B cell (primary cell): ENCODE results near the gene PARN. TPM values are rescaled to one million over a fixed set of nuclear protein-coding genes. Genes with fewer than 3 reads are reported as not detected.
A peak's percentile ranks its signal among the peaks of the same experiment; 100 is the strongest.

Experiments
- ATAC-seq: fragments of 200-7000 bp; cut with Tn5 transposase; one replicate; pipeline ENCODE4 v1.10.0; 2021; ENCODE audit warnings: low read depth, mild to moderate bottlenecking, moderate number of reproducible peaks, moderate library complexity
- CTCF ChIA-PET: fragments of 350-600 bp; sonication (Branson Sonifier 250); formaldehyde crosslinking; loops from one replicate; lab custom pipeline; 2021; ENCODE audit warnings: antibody characterized with exemption, inconsistent platforms; lab: Charles Lee
- POLR2A ChIA-PET: fragments of 350-600 bp; sonication (Branson Sonifier 250); formaldehyde crosslinking; loops from one replicate; lab custom pipeline; 2021; ENCODE audit warnings: antibody characterized with exemption; lab: Charles Lee
- DNase-seq: peaks from one replicate; pipeline ENCODE4 v3.0.0; 2013
- H2AFZ ChIP-seq: 2 replicates; pipeline ENCODE4 v1.6.1; 2012; ENCODE audit warnings: mild to moderate bottlenecking, low read depth, low read length; ENCODE audit not compliant: insufficient read depth, poor library complexity, severe bottlenecking
- H3K27ac ChIP-seq, 2 donors: 1 replicate in 1 of 2; 2 replicates in 1 of 2; pipeline ENCODE4 v1.5.1; 2012 to 2013; ENCODE audit warnings: low read length in 2 of 2, mild to moderate bottlenecking in 2 of 2, moderate library complexity in 1 of 2
- H3K27me3 ChIP-seq, 4 experiments: fragments of 200-600 bp in 1 of 4; sonication (generic) in 1 of 4; replicated peaks in 1 of 4; 1 replicate in 2 of 4; 2 replicates in 2 of 4; pipeline versions ENCODE4 v1.6.1 to v1.7.0; 2013 to 2016; ENCODE audit warnings: low read length in 3 of 4, mild to moderate bottlenecking in 2 of 4, mixed read lengths in 1 of 4, moderate library complexity in 1 of 4; ENCODE audit not compliant: insufficient read depth in 4 of 4, control insufficient read depth in 3 of 4; ENCODE audit errors: control extremely low read depth in 1 of 4
- H3K36me3 ChIP-seq, 2 experiments: replicated peaks in 1 of 2; 1 replicate in 1 of 2; 2 replicates in 1 of 2; pipeline versions ENCODE4 v1.6.1 to v1.7.1; 2013; ENCODE audit warnings: low read length in 1 of 2; ENCODE audit not compliant: insufficient read depth in 2 of 2, control insufficient read depth in 1 of 2; ENCODE audit errors: control extremely low read depth in 1 of 2, extremely low read depth in 1 of 2
- H3K4me1 ChIP-seq, 2 donors: fragments of 200-600 bp in 1 of 2; sonication (generic) in 1 of 2; 1 replicate in 1 of 2; 2 replicates in 1 of 2; pipeline versions ENCODE4 v1.5.1 to v1.6.1; 2013 to 2017; ENCODE audit warnings: low read length in 2 of 2; ENCODE audit not compliant: control insufficient read depth in 2 of 2, insufficient read depth in 2 of 2
- H3K4me2 ChIP-seq: replicated peaks from 2 replicates; pipeline ENCODE3; 2012; ENCODE audit warnings: mild to moderate bottlenecking, low read depth, low read length; ENCODE audit not compliant: poor library complexity, severe bottlenecking
- H3K4me3 ChIP-seq, 5 experiments: fragments of 200-600 bp in 1 of 5; sonication (generic) in 1 of 5; 1 replicate in 3 of 5; 2 replicates in 2 of 5; pipeline versions ENCODE4 v1.5.1 to v1.7.0; 2011 to 2016; ENCODE audit warnings: low read length in 4 of 5, mild to moderate bottlenecking in 4 of 5, low read depth in 2 of 5, control low read depth in 1 of 5, moderate library complexity in 1 of 5; ENCODE audit not compliant: insufficient read depth in 1 of 5; ENCODE audit errors: control extremely low read depth in 1 of 5, extremely low read depth in 1 of 5
- H3K79me2 ChIP-seq: fragments of 200-600 bp; sonication (generic); one replicate; pipeline ENCODE4 v1.6.0; 2016; ENCODE audit warnings: low read length; ENCODE audit not compliant: control insufficient read depth, insufficient read depth
- H3K9ac ChIP-seq: fragments of 200-600 bp; sonication (generic); 2 replicates; pipeline ENCODE4 v1.6.1; 2017; ENCODE audit warnings: mild to moderate bottlenecking, low read length, moderate library complexity
- H3K9me3 ChIP-seq, 3 donors: one replicate each; pipeline versions ENCODE4 v1.6.1 to v1.7.1; 2013; ENCODE audit warnings: low read length in 2 of 3; ENCODE audit not compliant: control insufficient read depth in 2 of 3, insufficient read depth in 1 of 3; ENCODE audit errors: control extremely low read depth in 1 of 3
- H4K20me1 ChIP-seq: 2 replicates; pipeline ENCODE4 v1.6.0; 2012; ENCODE audit warnings: mild to moderate bottlenecking, low read length; ENCODE audit not compliant: insufficient read depth, control insufficient read depth, poor library complexity, severe bottlenecking
- H3K27ac Mint-ChIP-seq: one replicate; pipeline ENCODE4 v1.8.0; 2021; ENCODE audit warnings: mixed read lengths
- H3K27me3 Mint-ChIP-seq: one replicate; pipeline ENCODE4 v1.8.0; 2021; ENCODE audit warnings: mixed read lengths
- H3K4me1 Mint-ChIP-seq: one replicate; pipeline ENCODE4 v1.8.0; 2021; ENCODE audit warnings: mixed read lengths
- H3K4me3 Mint-ChIP-seq: one replicate; pipeline ENCODE4 v1.8.0; 2021; ENCODE audit warnings: mixed read lengths
- H3K9me3 Mint-ChIP-seq: one replicate; pipeline ENCODE4 v1.8.0; 2022; ENCODE audit warnings: mixed read lengths; ENCODE audit not compliant: insufficient read depth
- EZH2 ChIP-seq: IDR thresholded peaks from 2 replicates; pipeline ENCODE4 v1.6.1; 2012; ENCODE audit warnings: borderline replicate concordance, low read depth, mild to moderate bottlenecking, moderate library complexity, low read length; ENCODE audit not compliant: insufficient read depth, poor library complexity, severe bottlenecking
- whole genome bisulfite sequencing: methylation state at CpG from one replicate; pipeline ENCODE4 v1.1.5; 2013; ENCODE audit warnings: missing lambda C conversion rate; ENCODE audit not compliant: insufficient coverage; 5-methylcytosine and 5-hydroxymethylcytosine counted together
- intact Hi-C: fragments of 100-400 bp; cut with micrococcal nuclease; formaldehyde crosslinking; loops from one replicate; pipeline ENCODE4 v1.10.0; 2022
- polyA plus RNA-seq: library from polyadenylated mRNA; depleted of rRNA; stranded (reverse); fragments of >200 nt; gene quantifications from 2 replicates; pipeline ENCODE4 v1.2.3, GENCODE V29; 2012
- total RNA-seq, 2 donors: library from RNA; stranded (reverse); fragments of 120-200 nt in 1 of 2; gene quantifications; 1 replicate in 1 of 2; 2 replicates in 1 of 2; pipeline versions ENCODE4 v1.2.3 to v1.2.4, GENCODE V29; 2013 to 2022
- TF ChIP-seq, protein P1 (sequence below): fragments of 200-600 bp; IDR thresholded peaks from one replicate; pipeline ENCODE4 v1.8.0; 2022; ENCODE audit warnings: antibody characterized with exemption, mild to moderate bottlenecking

The PARN gene
- total and polyA plus RNA-seq, 2 donors (not counting 1 experiment from before 2014, with no cell fraction given), result 25.3 to 62.2 TPM

DNA sequence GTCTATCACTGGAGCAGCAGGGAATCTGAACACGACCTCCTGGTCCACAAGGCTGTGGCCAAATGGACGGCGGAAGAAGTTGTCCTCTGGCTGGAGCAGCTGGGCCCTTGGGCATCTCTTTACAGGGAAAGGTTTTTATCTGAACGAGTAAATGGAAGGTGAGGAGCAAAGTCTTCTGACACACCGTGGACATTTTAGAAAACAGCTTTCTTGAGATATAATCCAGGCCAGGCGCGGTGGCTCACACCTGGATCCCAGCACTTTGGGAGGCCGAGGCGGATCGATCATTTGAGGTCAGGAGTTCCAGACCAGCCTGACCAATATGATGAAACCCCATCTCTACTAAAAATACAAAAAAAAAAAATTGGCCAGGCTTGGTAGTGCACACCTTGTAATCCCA lies 19.8 kb upstream of the PARN start:
- Histone ChIP-seq H3K9me3 (no peaks in the 10 kb centered on the region), H3K4me2 (no peak overlapping the region), H3K9ac (no peak overlapping the region), H3K4me3 (no peak overlapping the region), H3K79me2 (peaks cover 29% of the 10 kb centered on the region), H3K36me3 (peaks cover 23 to 74% of the 10 kb centered on the region in 2 experiments), H3K4me1 (no peaks in the 10 kb centered on the region), H3K27ac (no peak overlapping the region), H4K20me1 (peaks cover 22% of the 10 kb centered on the region), H2AFZ (no peak overlapping the region), H3K27me3 (no peaks in the 10 kb centered on the region)
- Mint-ChIP-seq H3K27me3 (no peaks in the 10 kb centered on the region), H3K4me1 (peaks cover 2% of the 10 kb centered on the region), H3K4me3 (no peak overlapping the region), H3K9me3 (no peaks in the 10 kb centered on the region), H3K27ac (no peak overlapping the region)
- no peak for ATAC-seq
- ChIA-PET POLR2A (no interaction called here), CTCF (no interaction called here)
- no peak for DNase-seq
- 98% methylated on average over 8 of the region's 10 CpGs for WGBS
- TF ChIP-seq, protein P1, sequence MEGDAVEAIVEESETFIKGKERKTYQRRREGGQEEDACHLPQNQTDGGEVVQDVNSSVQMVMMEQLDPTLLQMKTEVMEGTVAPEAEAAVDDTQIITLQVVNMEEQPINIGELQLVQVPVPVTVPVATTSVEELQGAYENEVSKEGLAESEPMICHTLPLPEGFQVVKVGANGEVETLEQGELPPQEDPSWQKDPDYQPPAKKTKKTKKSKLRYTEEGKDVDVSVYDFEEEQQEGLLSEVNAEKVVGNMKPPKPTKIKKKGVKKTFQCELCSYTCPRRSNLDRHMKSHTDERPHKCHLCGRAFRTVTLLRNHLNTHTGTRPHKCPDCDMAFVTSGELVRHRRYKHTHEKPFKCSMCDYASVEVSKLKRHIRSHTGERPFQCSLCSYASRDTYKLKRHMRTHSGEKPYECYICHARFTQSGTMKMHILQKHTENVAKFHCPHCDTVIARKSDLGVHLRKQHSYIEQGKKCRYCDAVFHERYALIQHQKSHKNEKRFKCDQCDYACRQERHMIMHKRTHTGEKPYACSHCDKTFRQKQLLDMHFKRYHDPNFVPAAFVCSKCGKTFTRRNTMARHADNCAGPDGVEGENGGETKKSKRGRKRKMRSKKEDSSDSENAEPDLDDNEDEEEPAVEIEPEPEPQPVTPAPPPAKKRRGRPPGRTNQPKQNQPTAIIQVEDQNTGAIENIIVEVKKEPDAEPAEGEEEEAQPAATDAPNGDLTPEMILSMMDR, result no peak
- TF ChIP-seq EZH2, result no peak
- intact Hi-C loops, result no loop called here

GRCh38 chr16:14641926-14642325 lies 11.9 kb upstream of the PARN start:
- WGBS, result 92% methylated on average over 3 of the region's 7 CpGs
- Histone ChIP-seq H3K4me2 (no peak overlapping the region), H3K27me3 (no peaks in the 10 kb centered on the region), H3K27ac (peak overlapping the region in 1 of 2 donors; percentile 3), H4K20me1 (peaks cover 72% of the 10 kb centered on the region), H3K79me2 (peaks cover 96% of the 10 kb centered on the region), H3K4me3 (no peak overlapping the region), H3K9ac (no peak overlapping the region), H3K36me3 (peaks cover 13 to 49% of the 10 kb centered on the region in 2 experiments), H3K4me1 (peaks cover 0 to 4% of the 10 kb centered on the region in 2 donors), H2AFZ (no peak overlapping the region), H3K9me3 (no peaks in the 10 kb centered on the region)
- DNase-seq (no peak), ATAC-seq (no peak)
- H3K27ac Mint-ChIP-seq, result peak overlapping the region; percentile 15
- no peak for TF ChIP-seq EZH2
- TF ChIP-seq, protein P1, result no peak
- CTCF ChIA-PET, result no interaction called here
- no peak overlapping the region for H3K4me3 Mint-ChIP-seq
- no peaks in the 10 kb centered on the region for H3K27me3 Mint-ChIP-seq
- H3K4me1 Mint-ChIP-seq, result peaks cover 26% of the 10 kb centered on the region
- intact Hi-C loops, result no loop called here
- no peaks in the 10 kb centered on the region for H3K9me3 Mint-ChIP-seq
- POLR2A ChIA-PET, result no interaction called here
